Lower leg skin (tissue), 4 donors: ENCODE data around the gene RASSF5. TPM values are rescaled to one million over a fixed set of nuclear protein-coding genes. Genes with fewer than 3 reads are reported as not detected.

Experiments used
- DNase-seq, 2 donors: peaks; one replicate each; pipeline ENCODE4 v3.0.0-alpha.2; 2019; ENCODE audit warnings: low spot score in 2 of 2
- H3K4me3 ChIP-seq: fragments of 200-600 bp; sonication (generic); 2 replicates; pipeline ENCODE4 v1.5.1; 2017; ENCODE audit warnings: mild to moderate bottlenecking, low read depth; ENCODE audit not compliant: poor library complexity, severe bottlenecking
- POLR2A ChIP-seq, 2 donors: fragments of 450-650 bp; IDR thresholded peaks; one replicate each; pipeline ENCODE4 v1.6.1; 2016 to 2017; ENCODE audit warnings: antibody characterized with exemption in 2 of 2, mild to moderate bottlenecking in 1 of 2, moderate library complexity in 1 of 2
- WGBS, 2 donors: methylation state at CpG; one replicate each; pipeline ENCODE4 v1.1.5; 2018; 5-methylcytosine and 5-hydroxymethylcytosine counted together
- intact Hi-C: fragments of 100-400 bp; cut with DNase I; formaldehyde crosslinking; loops from one replicate; pipeline ENCODE4 v1.15.0; 2023; ENCODE audit warnings: low total_unique reads
- total RNA-seq, 4 donors: library from RNA; depleted of rRNA; stranded (reverse); fragments of >200 nt; gene quantifications; one replicate each; pipeline ENCODE4 v1.1.0, GENCODE V29; 2016
- TF ChIP-seq, protein P1 (sequence below), 3 donors: fragments of 450-650 bp; IDR thresholded peaks; one replicate each; pipeline ENCODE4 v1.5.1; 2016; ENCODE audit warnings: antibody characterized with exemption in 3 of 3, mild to moderate bottlenecking in 3 of 3, moderate library complexity in 2 of 3

RASSF5 gene
- total RNA-seq, 4 donors from 2014 or later, result 81.3 to 102 (median 86.1) TPM

DNA sequence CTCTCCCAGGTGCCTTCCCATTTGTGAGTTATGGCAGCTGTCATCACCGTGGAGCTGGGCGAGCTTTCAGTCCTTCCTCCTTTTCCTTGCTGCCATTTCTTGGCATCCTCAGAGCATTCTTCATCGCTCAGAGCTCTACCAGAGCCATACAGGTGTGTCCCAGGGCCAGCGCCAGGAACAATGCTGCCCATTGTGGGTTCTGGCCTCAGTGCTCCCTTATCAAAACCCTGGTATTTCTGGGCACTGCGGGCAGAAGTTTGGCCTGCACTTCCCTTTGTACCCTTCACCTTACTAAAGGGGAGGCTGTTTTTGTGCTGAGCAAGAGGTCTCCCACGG is 28.5 kb downstream of the RASSF5 start:
- no peak for DNase-seq

DNA sequence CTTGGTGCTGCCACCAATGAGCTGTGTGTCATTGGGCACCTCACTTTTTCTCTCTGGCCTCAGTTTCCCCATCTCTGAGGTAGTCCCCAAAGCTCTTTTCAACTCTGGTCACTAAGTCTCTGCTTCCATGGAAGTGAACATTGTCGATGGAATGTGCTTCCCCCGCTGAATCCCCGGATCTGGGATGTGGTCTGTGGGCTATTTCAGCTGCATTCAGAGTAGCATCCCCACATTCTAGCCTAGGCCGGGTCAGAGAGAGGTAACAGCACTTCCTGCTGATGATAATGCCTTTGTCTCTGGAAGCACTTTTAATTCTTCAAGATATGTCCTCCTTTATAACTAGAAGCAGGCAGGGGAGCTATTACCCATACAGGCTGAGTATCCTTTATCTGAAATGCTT is 29.8 kb downstream of the RASSF5 start:
- TF ChIP-seq, protein P1, sequence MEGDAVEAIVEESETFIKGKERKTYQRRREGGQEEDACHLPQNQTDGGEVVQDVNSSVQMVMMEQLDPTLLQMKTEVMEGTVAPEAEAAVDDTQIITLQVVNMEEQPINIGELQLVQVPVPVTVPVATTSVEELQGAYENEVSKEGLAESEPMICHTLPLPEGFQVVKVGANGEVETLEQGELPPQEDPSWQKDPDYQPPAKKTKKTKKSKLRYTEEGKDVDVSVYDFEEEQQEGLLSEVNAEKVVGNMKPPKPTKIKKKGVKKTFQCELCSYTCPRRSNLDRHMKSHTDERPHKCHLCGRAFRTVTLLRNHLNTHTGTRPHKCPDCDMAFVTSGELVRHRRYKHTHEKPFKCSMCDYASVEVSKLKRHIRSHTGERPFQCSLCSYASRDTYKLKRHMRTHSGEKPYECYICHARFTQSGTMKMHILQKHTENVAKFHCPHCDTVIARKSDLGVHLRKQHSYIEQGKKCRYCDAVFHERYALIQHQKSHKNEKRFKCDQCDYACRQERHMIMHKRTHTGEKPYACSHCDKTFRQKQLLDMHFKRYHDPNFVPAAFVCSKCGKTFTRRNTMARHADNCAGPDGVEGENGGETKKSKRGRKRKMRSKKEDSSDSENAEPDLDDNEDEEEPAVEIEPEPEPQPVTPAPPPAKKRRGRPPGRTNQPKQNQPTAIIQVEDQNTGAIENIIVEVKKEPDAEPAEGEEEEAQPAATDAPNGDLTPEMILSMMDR (IDR thresholded peaks at IDR 0.05), result no peak
- no peak for TF ChIP-seq POLR2A (IDR thresholded peaks at IDR 0.05)
- DNase-seq, result no peak
- 80 to 89% methylated on average over 4 of the region's 4 CpGs for WGBS, 2 donors
- intact Hi-C loops, result no loop called here
- no peak overlapping the region for H3K4me3 ChIP-seq

More for the DNA sequence above, 28.5 kb downstream of the RASSF5 start:
- H3K4me3 ChIP-seq, result no peak overlapping the region
- intact Hi-C loops, result no loop called here
- TF ChIP-seq POLR2A (IDR thresholded peaks at IDR 0.05), result no peak
- TF ChIP-seq, protein P1 (IDR thresholded peaks at IDR 0.05), result no peak
- 54 to 60% methylated on average over 6 of the region's 6 CpGs for WGBS, 2 donors

DNA sequence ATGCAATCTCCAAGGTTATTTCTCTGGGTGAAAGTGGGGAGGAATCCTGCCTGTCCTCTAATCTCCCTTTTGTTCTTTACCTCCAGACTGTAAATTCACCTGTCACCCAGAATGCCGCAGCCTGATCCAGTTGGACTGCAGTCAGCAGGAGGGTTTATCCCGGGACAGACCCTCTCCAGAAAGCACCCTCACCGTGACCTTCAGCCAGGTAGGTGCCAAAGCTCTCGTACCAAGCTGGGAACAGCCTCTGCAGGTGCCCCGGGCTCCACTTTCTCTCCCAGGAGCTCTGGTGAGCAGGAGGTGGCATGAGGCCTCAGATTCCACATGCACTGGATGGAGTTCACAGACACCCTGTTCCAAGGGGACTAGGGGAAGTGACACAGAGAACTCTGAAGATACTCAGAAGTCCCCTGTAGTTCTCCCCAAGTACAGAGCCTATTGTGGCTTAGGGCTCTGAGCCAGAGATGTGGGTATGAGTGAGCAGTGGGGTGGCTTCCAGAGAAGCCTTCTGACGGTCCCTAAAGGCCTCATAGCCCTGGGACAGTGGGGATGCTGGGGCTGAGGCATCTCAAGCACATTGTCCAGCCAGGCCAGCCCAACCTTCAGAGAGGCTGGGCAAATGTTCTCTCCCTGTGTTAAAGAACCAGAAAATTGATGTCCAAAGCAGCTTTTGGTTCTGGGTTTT is 30.9 kb downstream of the RASSF5 start:
- H3K4me3 ChIP-seq, result no peak overlapping the region
- intact Hi-C loops, result no loop called here
- TF ChIP-seq, protein P1 (IDR thresholded peaks at IDR 0.05), result no peak
- no peak for TF ChIP-seq POLR2A (IDR thresholded peaks at IDR 0.05)
- DNase-seq, result no peak
- WGBS, 2 donors, result 73 to 81% methylated on average over 6 of the region's 6 CpGs

DNA sequence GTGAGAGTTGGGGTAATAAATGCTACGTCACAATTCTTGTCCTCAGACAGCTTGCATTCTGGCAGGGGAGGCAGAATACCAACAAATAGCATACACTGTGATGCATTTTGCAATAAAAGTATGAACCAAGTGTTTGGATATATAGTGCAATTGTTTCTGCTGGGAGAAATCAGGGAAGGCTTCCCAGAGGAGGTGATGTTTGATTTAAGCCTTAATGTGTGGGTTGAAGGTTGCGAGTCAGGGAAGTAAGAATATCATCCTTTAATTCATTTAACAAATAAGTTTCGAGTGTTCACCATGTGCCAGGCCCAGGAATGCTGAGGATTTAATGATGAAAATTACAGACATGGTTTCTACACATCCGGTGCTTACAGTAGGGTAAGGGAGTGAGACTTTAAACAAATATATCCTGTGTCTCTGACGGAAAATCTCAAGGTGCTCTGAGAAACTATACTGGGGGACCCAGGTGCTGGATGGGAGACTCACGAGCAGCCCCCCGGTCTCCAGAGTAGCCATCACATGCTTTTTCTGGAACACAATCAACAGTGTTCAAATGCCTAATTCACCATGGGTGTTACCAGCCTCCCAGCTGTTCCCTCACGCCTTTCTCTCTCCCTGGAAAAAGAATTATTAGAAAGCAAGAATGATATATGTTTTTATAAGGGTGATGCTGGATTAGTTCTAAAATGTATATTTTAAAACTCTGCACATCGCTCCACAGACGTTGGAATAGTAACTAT is 31.7 kb downstream of the RASSF5 start:
- intact Hi-C loops, result no loop called here
- DNase-seq, result no peak
- no peak overlapping the region for H3K4me3 ChIP-seq
- TF ChIP-seq, protein P1 (IDR thresholded peaks at IDR 0.05), result no peak
- TF ChIP-seq POLR2A (IDR thresholded peaks at IDR 0.05), result no peak
- WGBS, 2 donors, result 82 to 84% methylated on average over 10 of the region's 10 CpGs

DNA sequence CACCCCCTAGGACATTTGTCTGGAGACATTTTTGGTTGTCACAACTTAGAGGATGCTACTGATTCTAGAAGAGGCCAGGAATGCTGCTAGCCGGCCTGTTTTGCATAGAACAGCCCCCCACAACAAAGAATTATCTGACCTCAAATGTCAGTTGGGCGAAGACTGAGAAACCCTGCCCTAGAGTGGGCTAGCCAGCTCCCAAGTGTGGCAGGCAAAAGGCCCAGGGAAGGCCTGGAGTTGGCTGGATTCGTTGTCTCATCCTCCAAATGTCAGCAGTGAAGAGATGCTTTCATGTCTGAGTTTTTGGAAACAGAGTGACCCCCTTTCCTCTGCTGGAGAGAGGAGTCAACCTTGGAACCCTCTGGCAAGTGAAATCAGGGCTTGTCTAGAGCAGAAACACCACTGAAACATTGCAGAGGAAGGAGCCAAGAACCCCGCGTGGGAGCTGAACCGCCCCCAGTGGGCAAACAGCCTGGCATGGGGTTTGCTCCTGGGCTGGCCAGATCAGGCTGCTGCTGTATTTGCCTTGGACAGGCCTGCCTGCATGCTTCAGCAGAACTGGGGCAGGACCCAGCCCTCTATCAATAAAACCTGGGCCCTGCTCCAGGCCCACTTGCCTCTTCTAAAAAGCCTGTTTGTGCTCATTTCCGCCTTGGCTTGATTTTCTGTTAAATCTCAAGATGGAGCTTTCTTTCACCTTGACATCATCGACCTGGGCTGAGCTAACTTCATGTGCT is 32.9 kb downstream of the RASSF5 start:
- intact Hi-C loops, result no loop called here
- no peak for DNase-seq
- H3K4me3 ChIP-seq, result no peak overlapping the region
- WGBS, 2 donors, result 30 to 40% methylated on average over 8 of the region's 8 CpGs
- TF ChIP-seq, protein P1 (IDR thresholded peaks at IDR 0.05), result no peak
- no peak for TF ChIP-seq POLR2A (IDR thresholded peaks at IDR 0.05)
